Activated CD8-positive, alpha-beta T cell treated with anti-CD3 and anti-CD28 coated beads for 36 hours (primary cell): ENCODE measurements around the gene RFX8. TPM values are rescaled to one million over a fixed set of nuclear protein-coding genes. Genes with fewer than 3 reads are reported as not detected.

Experiments
- ATAC-seq: fragments of 200-7000 bp; cut with Tn5 transposase; one replicate; pipeline ENCODE4 v1.10.0; 2021; ENCODE audit warnings: mild to moderate bottlenecking, moderate library complexity
- CTCF ChIA-PET: fragments of 350-600 bp; sonication (Branson Sonifier 250); formaldehyde crosslinking; loops from one replicate; lab custom pipeline; 2021; ENCODE audit warnings: antibody characterized with exemption; lab: Charles Lee
- POLR2A ChIA-PET: fragments of 350-600 bp; sonication (Branson Sonifier 250); formaldehyde crosslinking; loops from one replicate; lab custom pipeline; 2021; ENCODE audit warnings: antibody characterized with exemption; lab: Charles Lee
- DNase-seq: peaks from one replicate; pipeline ENCODE4 v3.0.0-alpha.2; 2020
- H3K27ac Mint-ChIP-seq: one replicate; pipeline ENCODE4 v1.8.0; 2021; ENCODE audit warnings: mild to moderate bottlenecking, mixed read lengths
- H3K27me3 Mint-ChIP-seq: one replicate; pipeline ENCODE4 v1.8.0; 2021; ENCODE audit warnings: mixed read lengths
- H3K36me3 Mint-ChIP-seq: one replicate; pipeline ENCODE4 v1.8.0; 2021; ENCODE audit warnings: low read depth, mixed read lengths
- H3K4me1 Mint-ChIP-seq: one replicate; pipeline ENCODE4 v1.8.0; 2021; ENCODE audit warnings: low read depth, mixed read lengths
- H3K4me3 Mint-ChIP-seq: one replicate; pipeline ENCODE4 v1.8.0; 2021; ENCODE audit warnings: mild to moderate bottlenecking, moderate library complexity, mixed read lengths
- H3K9me3 Mint-ChIP-seq: one replicate; pipeline ENCODE4 v1.8.0; 2021; ENCODE audit warnings: mixed read lengths
- intact Hi-C: fragments of 100-400 bp; cut with micrococcal nuclease; formaldehyde crosslinking; loops from one replicate; pipeline ENCODE4 v1.10.0; 2022
- total RNA-seq, 2 experiments: library from RNA; stranded (reverse); gene quantifications; one replicate each; pipeline ENCODE4 v1.2.3, GENCODE V29; 2021
- TF ChIP-seq, protein P1 (sequence below): fragments of 200-600 bp; IDR thresholded peaks from one replicate; pipeline ENCODE4 v1.8.0; 2022; ENCODE audit warnings: antibody characterized with exemption, mild to moderate bottlenecking

The RFX8 gene
- total RNA-seq, 2 experiments from 2014 or later: 0.18 TPM; not detected in 1

GRCh38 chr2:101416609-101417008 is 58.3 kb downstream of the RFX8 start:
- DNase-seq (no peak), ATAC-seq (no peak)
- no peaks in the 10 kb centered on the region for H3K4me1 Mint-ChIP-seq
- POLR2A ChIA-PET: no interaction called here
- TF ChIP-seq, protein P1, sequence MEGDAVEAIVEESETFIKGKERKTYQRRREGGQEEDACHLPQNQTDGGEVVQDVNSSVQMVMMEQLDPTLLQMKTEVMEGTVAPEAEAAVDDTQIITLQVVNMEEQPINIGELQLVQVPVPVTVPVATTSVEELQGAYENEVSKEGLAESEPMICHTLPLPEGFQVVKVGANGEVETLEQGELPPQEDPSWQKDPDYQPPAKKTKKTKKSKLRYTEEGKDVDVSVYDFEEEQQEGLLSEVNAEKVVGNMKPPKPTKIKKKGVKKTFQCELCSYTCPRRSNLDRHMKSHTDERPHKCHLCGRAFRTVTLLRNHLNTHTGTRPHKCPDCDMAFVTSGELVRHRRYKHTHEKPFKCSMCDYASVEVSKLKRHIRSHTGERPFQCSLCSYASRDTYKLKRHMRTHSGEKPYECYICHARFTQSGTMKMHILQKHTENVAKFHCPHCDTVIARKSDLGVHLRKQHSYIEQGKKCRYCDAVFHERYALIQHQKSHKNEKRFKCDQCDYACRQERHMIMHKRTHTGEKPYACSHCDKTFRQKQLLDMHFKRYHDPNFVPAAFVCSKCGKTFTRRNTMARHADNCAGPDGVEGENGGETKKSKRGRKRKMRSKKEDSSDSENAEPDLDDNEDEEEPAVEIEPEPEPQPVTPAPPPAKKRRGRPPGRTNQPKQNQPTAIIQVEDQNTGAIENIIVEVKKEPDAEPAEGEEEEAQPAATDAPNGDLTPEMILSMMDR: no peak
- CTCF ChIA-PET: interaction anchor here (0.6 to 6.4 kb wide), 2 partner anchors 416 to 457 kb away, joined by 3 to 94 read pairs; no protein-coding TSS in a partner anchor
- no peaks in the 10 kb centered on the region for H3K36me3 Mint-ChIP-seq
- intact Hi-C loops: loop anchor here (10.0 kb wide), 1 partner anchor 238 kb away; no protein-coding TSS in a partner anchor
- H3K27ac Mint-ChIP-seq: no peak overlapping the region
- no peak overlapping the region for H3K4me3 Mint-ChIP-seq
- H3K27me3 Mint-ChIP-seq: no peaks in the 10 kb centered on the region
- peaks cover 2% of the 10 kb centered on the region for H3K9me3 Mint-ChIP-seq

DNA sequence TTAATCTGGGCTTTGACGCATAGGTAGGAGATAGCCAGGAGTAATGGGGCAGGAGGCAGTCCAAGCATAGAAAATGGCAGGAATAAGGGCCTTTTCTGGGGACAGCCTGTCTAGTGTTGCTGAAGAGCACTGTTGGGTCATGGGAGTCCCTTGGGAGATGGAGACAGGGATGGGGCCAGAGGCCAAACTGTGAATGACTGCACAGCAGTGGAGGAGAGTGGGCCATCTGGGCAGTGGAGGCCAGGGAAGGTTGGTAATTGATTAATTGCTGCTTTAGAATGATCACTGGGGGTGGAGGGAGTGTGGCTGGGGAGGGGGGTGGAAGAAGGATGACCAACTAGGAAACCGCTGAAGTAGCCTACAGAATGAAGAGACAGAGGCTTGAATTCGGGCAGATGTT is 59.0 kb downstream of the RFX8 start:
- peaks cover 2% of the 10 kb centered on the region for H3K9me3 Mint-ChIP-seq
- TF ChIP-seq, protein P1: no peak
- no peaks in the 10 kb centered on the region for H3K4me1 Mint-ChIP-seq
- no peaks in the 10 kb centered on the region for H3K27me3 Mint-ChIP-seq
- no peak overlapping the region for H3K27ac Mint-ChIP-seq
- ATAC-seq (no peak), DNase-seq (no peak)
- intact Hi-C loops: loop anchor here (10.0 kb wide), 1 partner anchor 239 kb away; no protein-coding TSS in a partner anchor
- ChIA-PET CTCF (interaction anchor here (6.4 kb wide), 1 partner anchor 416 kb away, joined by 94 read pairs; no protein-coding TSS in a partner anchor), POLR2A (interaction anchor here (0.5 kb wide), 1 partner anchor 350 kb away, joined by 3 read pairs; no protein-coding TSS in a partner anchor)
- no peak overlapping the region for H3K4me3 Mint-ChIP-seq
- no peaks in the 10 kb centered on the region for H3K36me3 Mint-ChIP-seq

DNA sequence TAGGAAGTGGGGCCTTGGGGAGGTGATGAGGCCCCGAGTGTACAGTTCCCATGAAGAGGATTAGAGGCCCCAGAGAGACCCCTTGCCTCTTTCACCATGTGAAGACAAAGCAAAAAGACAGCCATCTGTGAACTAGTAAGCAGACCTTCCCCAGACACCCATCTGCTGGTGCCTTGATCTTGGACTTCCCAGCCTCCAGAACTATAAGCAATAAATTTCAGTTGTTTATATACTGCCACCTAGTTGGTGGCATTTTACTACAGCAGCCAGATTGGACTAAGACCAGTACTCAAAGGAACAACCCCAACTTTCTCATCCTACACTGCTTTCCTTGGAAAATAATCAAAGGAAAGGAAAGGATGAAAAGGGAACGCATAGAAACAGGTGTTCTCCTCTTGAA is 59.7 kb downstream of the RFX8 start:
- ATAC-seq (no peak), DNase-seq (no peak)
- Mint-ChIP-seq H3K9me3 (peaks cover 2% of the 10 kb centered on the region), H3K4me1 (no peaks in the 10 kb centered on the region), H3K27ac (no peak overlapping the region), H3K27me3 (no peaks in the 10 kb centered on the region), H3K36me3 (no peaks in the 10 kb centered on the region), H3K4me3 (no peak overlapping the region)
- ChIA-PET POLR2A (no interaction called here), CTCF (no interaction called here)
- TF ChIP-seq, protein P1: no peak
- intact Hi-C loops: loop anchor here (10.0 kb wide), 1 partner anchor 240 kb away; no protein-coding TSS in a partner anchor

DNA sequence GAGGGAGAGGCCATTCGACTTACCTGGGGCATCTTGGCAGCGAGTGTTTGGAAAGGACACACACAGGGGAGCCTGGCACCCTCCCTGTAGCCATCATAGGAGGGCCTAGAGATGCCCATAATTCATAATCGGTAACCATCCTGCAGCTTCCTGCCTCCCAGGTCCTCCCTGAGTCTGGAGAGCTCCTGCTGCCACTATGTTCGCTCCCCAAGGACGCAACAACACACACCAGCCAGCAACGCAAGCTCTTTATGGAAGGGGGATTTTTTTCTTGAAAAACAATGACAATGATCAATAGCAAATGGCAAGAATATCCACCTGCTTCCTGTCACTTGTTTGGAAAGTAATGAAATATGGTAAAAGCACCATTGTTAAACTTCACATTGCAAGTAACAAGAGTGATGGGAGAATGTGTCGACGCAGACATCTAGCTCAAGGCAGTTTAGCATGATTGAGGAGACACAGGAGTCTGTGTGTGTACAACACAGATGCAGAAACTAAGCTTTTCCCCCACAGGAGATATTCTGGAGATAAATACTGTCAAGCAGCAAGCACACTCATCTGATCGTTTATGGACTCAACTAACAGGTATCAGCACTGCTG is 62.7 kb downstream of the RFX8 start:
- ChIA-PET POLR2A (no interaction called here), CTCF (interaction anchor here (1.1 to 1.3 kb wide), 2 partner anchors 25 to 279 kb away, joined by 3 read pairs; partner anchors contain the start of gene CREG2)
- TF ChIP-seq, protein P1: no peak
- intact Hi-C loops: loop anchor here (10.0 kb wide), 1 partner anchor 243 kb away; no protein-coding TSS in a partner anchor
- H3K4me1 Mint-ChIP-seq: no peaks in the 10 kb centered on the region
- peaks cover 2% of the 10 kb centered on the region for H3K9me3 Mint-ChIP-seq
- no peak overlapping the region for H3K4me3 Mint-ChIP-seq
- DNase-seq (no peak), ATAC-seq (no peak)
- H3K36me3 Mint-ChIP-seq: no peaks in the 10 kb centered on the region
- H3K27me3 Mint-ChIP-seq: peaks cover 2% of the 10 kb centered on the region
- no peak overlapping the region for H3K27ac Mint-ChIP-seq

DNA sequence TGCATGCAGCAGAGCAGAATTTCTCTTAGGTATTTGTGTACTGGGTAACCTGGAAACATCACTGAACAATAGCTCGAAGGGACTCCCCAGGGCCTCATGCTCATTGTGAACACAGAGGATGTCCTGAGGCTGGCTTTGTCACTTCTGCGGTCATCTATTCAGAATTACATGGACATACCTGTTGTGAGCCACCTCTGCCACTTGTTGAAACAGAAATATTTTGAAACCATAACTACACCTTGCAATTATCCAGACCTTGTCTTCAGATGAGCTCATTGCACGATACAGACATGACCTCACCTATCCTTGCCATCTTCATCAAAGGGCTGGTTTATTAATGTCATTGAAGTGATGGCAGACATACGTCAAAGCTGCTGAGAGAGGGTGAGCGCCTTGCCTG is 64.2 kb downstream of the RFX8 start:
- Mint-ChIP-seq H3K4me3 (no peak overlapping the region), H3K27ac (no peak overlapping the region), H3K36me3 (no peaks in the 10 kb centered on the region), H3K4me1 (no peaks in the 10 kb centered on the region), H3K9me3 (peaks cover 2% of the 10 kb centered on the region), H3K27me3 (peaks cover 2% of the 10 kb centered on the region)
- ChIA-PET POLR2A (interaction anchor here (0.7 kb wide), 1 partner anchor 62 kb away, joined by 3 read pairs; no protein-coding TSS in a partner anchor), CTCF (interaction anchor here (1.1 to 2.2 kb wide), 4 partner anchors 8 to 69 kb away, joined by 3 to 12 read pairs (median 5); no protein-coding TSS in a partner anchor)
- no peak for DNase-seq
- intact Hi-C loops: loop anchor here (10.0 kb wide), 1 partner anchor 244 kb away; no protein-coding TSS in a partner anchor
- TF ChIP-seq, protein P1: no peak
- ATAC-seq: no peak
